Prostate gland (tissue), 2 donors: ENCODE measurements around the gene CHRNG. TPM values are rescaled to one million over a fixed set of nuclear protein-coding genes. Genes with fewer than 3 reads are reported as not detected.

Source experiments
- DNase-seq: peaks from one replicate; pipeline ENCODE4 v3.0.0-alpha.2; 2019; ENCODE audit warnings: low spot score
- H3K27ac ChIP-seq, 2 donors: fragments of 200-600 bp; sonication (generic); 2 replicates each; pipeline ENCODE4 v1.5.1; 2017 to 2019
- H3K27me3 ChIP-seq: fragments of 200-600 bp; sonication (generic); replicated peaks from 2 replicates; pipeline ENCODE4 v1.5.1; 2019; ENCODE audit not compliant: insufficient read depth
- H3K36me3 ChIP-seq, 2 donors: fragments of 200-600 bp; sonication (generic); 1 replicate in 1 of 2; 2 replicates in 1 of 2; pipeline versions ENCODE4 v1.5.1 to v1.8.1; 2017 to 2019
- H3K4me1 ChIP-seq: fragments of 200-600 bp; sonication (generic); replicated peaks from 2 replicates; pipeline ENCODE4 v1.5.1; 2019
- H3K4me3 ChIP-seq, 2 donors: fragments of 200-600 bp; sonication (generic); 2 replicates each; pipeline ENCODE4 v1.5.1; 2017 to 2019
- H3K9me3 ChIP-seq: fragments of 200-600 bp; sonication (generic); 2 replicates; pipeline ENCODE4 v1.5.1; 2017
- CTCF ChIP-seq, 4 experiments: fragments of 200-600 bp in 2 of 4; fragments of 450-650 bp in 2 of 4; sonication (generic) in 2 of 4; IDR thresholded peaks; 1 replicate in 3 of 4; 2 replicates in 1 of 4; pipeline ENCODE4 v1.5.1; 2016 to 2019; ENCODE audit warnings: antibody characterized with exemption in 4 of 4, mild to moderate bottlenecking in 2 of 4, moderate library complexity in 2 of 4
- POLR2A ChIP-seq: fragments of 450-650 bp; IDR thresholded peaks from one replicate; pipeline ENCODE4 v1.6.1; 2016; ENCODE audit warnings: antibody characterized with exemption, mild to moderate bottlenecking
- POLR2AphosphoS5 ChIP-seq: sonication (generic); formaldehyde crosslinking; IDR thresholded peaks from one replicate; pipeline ENCODE4 v1.6.1; 2017; ENCODE audit warnings: antibody characterized with exemption
- WGBS: methylation state at CpG from one replicate; pipeline ENCODE4 v1.1.5; 2018; 5-methylcytosine and 5-hydroxymethylcytosine counted together
- intact Hi-C: fragments of 100-400 bp; cut with DNase I; formaldehyde crosslinking; loops from one replicate; pipeline ENCODE4 v1.14.2; 2022
- total RNA-seq, 2 donors: library from RNA; depleted of rRNA; stranded (reverse); fragments of >200 nt; gene quantifications; one replicate each; pipeline ENCODE4 v1.1.0, GENCODE V29; 2016

The CHRNG gene
- total RNA-seq, 2 donors from 2014 or later, result not detected

- H3K27me3 ChIP-seq, result no peaks in the 10 kb centered on the region
- no peaks in the 10 kb centered on the region for H3K4me1 ChIP-seq
- TF ChIP-seq CTCF (IDR thresholded peaks at IDR 0.05), result no peak
- no peak for TF ChIP-seq POLR2AphosphoS5
- no peak for TF ChIP-seq POLR2A
- H3K4me3 ChIP-seq, result no peak overlapping the region
- H3K9me3 ChIP-seq, result no peaks in the 10 kb centered on the region
- H3K27ac ChIP-seq, result no peak overlapping the region
- 80% methylated on average over 7 of the region's 7 CpGs for WGBS
- no peaks in the 10 kb centered on the region for H3K36me3 ChIP-seq
- intact Hi-C loops, result no loop called here
- DNase-seq, result no peak
Observed at GRCh38 chr2:232515639-232516038, 23.9 kb upstream of the CHRNG start.

- H3K4me1 ChIP-seq, result no peaks in the 10 kb centered on the region
- intact Hi-C loops, result no loop called here
- DNase-seq, result no peak
- no peaks in the 10 kb centered on the region for H3K27me3 ChIP-seq
- WGBS, result 98% methylated on average over 3 of the region's 3 CpGs
- no peaks in the 10 kb centered on the region for H3K36me3 ChIP-seq
- no peak overlapping the region for H3K27ac ChIP-seq
- no peaks in the 10 kb centered on the region for H3K9me3 ChIP-seq
- no peak overlapping the region for H3K4me3 ChIP-seq
- TF ChIP-seq POLR2A, result no peak
- no peak for TF ChIP-seq POLR2AphosphoS5
- no peak for TF ChIP-seq CTCF (IDR thresholded peaks at IDR 0.05)
Observed at GRCh38 chr2:232516551-232516950, 22.9 kb upstream of the CHRNG start.

- Histone ChIP-seq H3K9me3 (no peaks in the 10 kb centered on the region), H3K27me3 (peaks cover 22% of the 10 kb centered on the region)
Observed at GRCh38 chr2:232518844-232519243, 20.6 kb upstream of the CHRNG start.

GRCh38 chr2:232519581-232520438, 19.7 kb upstream of the CHRNG start, which contains the start of gene PRSS56:
Gene PRSS56 (plus strand): TSS chr2:232520388. CDS start chr2:232520599, 211 bp downstream.
- no peak for DNase-seq
- 75% methylated on average over 18 of the region's 19 CpGs for WGBS
- Histone ChIP-seq H3K9me3 (no peaks in the 10 kb centered on the region), H3K4me3 (no peak within 1 kb of the TSS), H3K27me3 (peaks cover 23% of the 10 kb centered on the region), H3K27ac (no peak within 1 kb of the TSS), H3K4me1 (peaks cover 9% of the 10 kb centered on the region), H3K36me3 (no peaks in the 10 kb centered on the region)
- TF ChIP-seq POLR2AphosphoS5, result no peak
- TF ChIP-seq CTCF (IDR thresholded peaks at IDR 0.05), result no peak
- TF ChIP-seq POLR2A, result no peak
- intact Hi-C loops, result loop anchor here (5.0 kb wide), 1 partner anchor 598 kb away; no protein-coding TSS in a partner anchor

More at GRCh38 chr2:232518844-232519243, 20.6 kb upstream of the CHRNG start:
- no peak for DNase-seq
- no peaks in the 10 kb centered on the region for H3K36me3 ChIP-seq
- H3K4me3 ChIP-seq, result no peak overlapping the region
- peaks cover 5% of the 10 kb centered on the region for H3K4me1 ChIP-seq
- WGBS, result 60% methylated on average over 6 of the region's 6 CpGs
- intact Hi-C loops, result no loop called here
- TF ChIP-seq POLR2A (no peak), POLR2AphosphoS5 (no peak), CTCF (IDR thresholded peaks at IDR 0.05) (no peak)
- H3K27ac ChIP-seq, result no peak overlapping the region
